BJ (cell line): Measurements from ENCODE around the gene SPCS3. TPM values are rescaled to one million over a fixed set of nuclear protein-coding genes. Genes with fewer than 3 reads are reported as not detected.

Experiments
- CTCF ChIA-PET: fragments of 350-600 bp; formaldehyde crosslinking; extraction: SDS; loops from one replicate; lab custom pipeline; 2021; ENCODE audit warnings: antibody characterized with exemption, inconsistent platforms; lab: Yijun Ruan, JAX
- POLR2A ChIA-PET: fragments of 300-600 bp; sonication (Branson Sonifier 250); formaldehyde crosslinking; extraction: SDS; loops from one replicate; lab custom pipeline; 2021; ENCODE audit warnings: antibody characterized with exemption; lab: Charles Lee
- DNase-seq: peaks from one replicate; pipeline ENCODE4 v3.0.0-alpha.2; 2011; ENCODE audit warnings: low read depth
- H3K27me3 ChIP-seq: 2 replicates; pipeline ENCODE4 v1.6.0; 2011; ENCODE audit warnings: low read length; ENCODE audit not compliant: control insufficient read depth, insufficient read depth
- H3K36me3 ChIP-seq: 2 replicates; pipeline ENCODE4 v1.5.1; 2011; ENCODE audit warnings: low read length; ENCODE audit not compliant: control insufficient read depth, insufficient read depth
- H3K4me3 ChIP-seq: 2 replicates; pipeline ENCODE4 v1.5.1; 2011; ENCODE audit warnings: low read depth, mild to moderate bottlenecking, control low read depth, low read length
- polyA plus RNA-seq: library from polyadenylated mRNA; depleted of rRNA; stranded (reverse); fragments of >200 nt; gene quantifications from 2 replicates; pipeline ENCODE4 v1.2.3, GENCODE V29; 2011; rRNA removed
- TF ChIP-seq, protein P1 (sequence below): IDR thresholded peaks from 2 replicates; pipeline ENCODE4 v1.5.1; 2011; ENCODE audit warnings: low read depth, mild to moderate bottlenecking, control low read depth, inconsistent platforms, low read length, moderate library complexity; ENCODE audit not compliant: insufficient read depth

SPCS3 gene
- polyA plus RNA-seq, 1 experiment, result 55.3 TPM

DNA sequence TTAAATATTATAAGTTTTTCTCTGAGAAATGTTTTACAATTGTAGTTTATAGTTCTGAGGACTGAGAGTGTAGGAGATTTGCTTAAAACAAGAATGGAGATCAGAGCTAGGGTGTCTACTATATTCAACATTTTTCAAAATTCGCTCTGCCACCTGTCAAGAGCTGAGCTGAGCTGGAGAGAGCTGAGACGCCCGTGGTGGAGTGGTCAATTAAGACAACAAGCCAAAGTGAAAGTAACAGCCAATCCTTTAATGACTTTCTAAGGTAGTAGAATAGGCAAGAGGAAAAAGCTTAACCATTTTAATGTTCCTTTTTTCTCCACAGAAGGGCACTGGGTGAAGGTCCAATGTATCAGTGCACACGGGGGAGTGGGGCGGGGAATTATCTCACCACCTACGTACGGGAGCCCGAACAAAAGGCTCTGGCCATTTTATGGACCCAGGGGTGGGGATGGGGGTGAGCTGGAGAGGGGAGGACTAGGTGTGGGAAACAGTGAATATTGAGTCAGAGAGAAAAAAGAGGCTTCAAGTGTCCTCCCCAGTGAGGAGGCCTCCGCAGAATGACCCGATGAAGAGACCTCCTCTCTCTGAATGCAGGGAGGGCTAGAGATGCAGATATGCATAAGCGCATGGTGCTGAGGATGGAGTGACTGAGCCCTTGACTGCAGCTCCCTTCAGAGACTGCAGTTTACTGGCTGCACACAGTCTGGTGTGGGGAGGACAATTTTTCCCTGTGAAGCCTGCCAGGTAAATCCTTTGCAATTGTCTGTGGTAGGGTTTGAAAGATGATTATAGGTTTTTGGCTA, 60.8 kb downstream of the SPCS3 start:
- no peak for DNase-seq
- CTCF ChIA-PET, result interaction anchor here (1.2 to 5.9 kb wide), 3 partner anchors 282 to 667 kb away, joined by 3 to 28 read pairs (median 3); no protein-coding TSS in a partner anchor
- TF ChIP-seq, protein P1, sequence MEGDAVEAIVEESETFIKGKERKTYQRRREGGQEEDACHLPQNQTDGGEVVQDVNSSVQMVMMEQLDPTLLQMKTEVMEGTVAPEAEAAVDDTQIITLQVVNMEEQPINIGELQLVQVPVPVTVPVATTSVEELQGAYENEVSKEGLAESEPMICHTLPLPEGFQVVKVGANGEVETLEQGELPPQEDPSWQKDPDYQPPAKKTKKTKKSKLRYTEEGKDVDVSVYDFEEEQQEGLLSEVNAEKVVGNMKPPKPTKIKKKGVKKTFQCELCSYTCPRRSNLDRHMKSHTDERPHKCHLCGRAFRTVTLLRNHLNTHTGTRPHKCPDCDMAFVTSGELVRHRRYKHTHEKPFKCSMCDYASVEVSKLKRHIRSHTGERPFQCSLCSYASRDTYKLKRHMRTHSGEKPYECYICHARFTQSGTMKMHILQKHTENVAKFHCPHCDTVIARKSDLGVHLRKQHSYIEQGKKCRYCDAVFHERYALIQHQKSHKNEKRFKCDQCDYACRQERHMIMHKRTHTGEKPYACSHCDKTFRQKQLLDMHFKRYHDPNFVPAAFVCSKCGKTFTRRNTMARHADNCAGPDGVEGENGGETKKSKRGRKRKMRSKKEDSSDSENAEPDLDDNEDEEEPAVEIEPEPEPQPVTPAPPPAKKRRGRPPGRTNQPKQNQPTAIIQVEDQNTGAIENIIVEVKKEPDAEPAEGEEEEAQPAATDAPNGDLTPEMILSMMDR, result no peak
- Histone ChIP-seq H3K27me3 (no peaks in the 10 kb centered on the region), H3K4me3 (no peak overlapping the region), H3K36me3 (no peaks in the 10 kb centered on the region)
- POLR2A ChIA-PET, result no interaction called here

Other genes with a start within 250 kb of the SPCS3 start
- gene SPATA4, start 124.4 kb upstream of the SPCS3 start, polyA plus RNA-seq, result 0.07 and 0.17 TPM in 2 replicates
- gene ASB5, start 50.7 kb upstream of the SPCS3 start, polyA plus RNA-seq, result 47.0 and 63.8 TPM in 2 replicates